Naive thymus-derived CD4-positive, alpha-beta T cell (primary cell): ENCODE results near the gene SLC44A4. TPM values are rescaled to one million over a fixed set of nuclear protein-coding genes. Genes with fewer than 3 reads are reported as not detected.
A peak's percentile ranks its signal among the peaks of the same experiment; 100 is the strongest.

Source experiments
- ATAC-seq: fragments of 150-1000 bp; cut with Tn5 transposase; 2 replicates; pipeline ENCODE4 v1.10.0; 2021; ENCODE audit warnings: mild to moderate bottlenecking, moderate library complexity
- CTCF ChIA-PET: fragments of 350-600 bp; sonication (Branson Sonifier 250); formaldehyde crosslinking; loops from one replicate; lab custom pipeline; 2021; ENCODE audit warnings: antibody characterized with exemption; lab: Charles Lee
- POLR2A ChIA-PET: fragments of 350-600 bp; sonication (Branson Sonifier 250); formaldehyde crosslinking; loops from one replicate; lab custom pipeline; 2021; ENCODE audit warnings: antibody characterized with exemption, inconsistent platforms; lab: Charles Lee
- DNase-seq, 9 donors: peaks; one replicate each; pipeline versions ENCODE4 v3.0.0 to v3.0.0-alpha.2; 2020 to 2022; ENCODE audit warnings: mixed read lengths in 1 of 9
- H3K27ac ChIP-seq: one replicate; pipeline ENCODE4 v1.7.0; 2013; ENCODE audit warnings: mild to moderate bottlenecking, low read depth, low read length, moderate library complexity
- H3K27me3 ChIP-seq, 2 donors: one replicate each; pipeline ENCODE4 v1.7.0; 2013; ENCODE audit warnings: low read length in 2 of 2, mild to moderate bottlenecking in 2 of 2, moderate library complexity in 2 of 2; ENCODE audit not compliant: control insufficient read depth in 2 of 2, insufficient read depth in 2 of 2
- H3K36me3 ChIP-seq, 3 experiments: 1 replicate in 2 of 3; 2 replicates in 1 of 3; pipeline ENCODE4 v1.7.0; 2013; ENCODE audit warnings: low read length in 3 of 3, mild to moderate bottlenecking in 3 of 3, moderate library complexity in 1 of 3; ENCODE audit not compliant: insufficient read depth in 3 of 3, control insufficient read depth in 2 of 3
- H3K4me1 ChIP-seq, 2 donors: one replicate each; pipeline ENCODE4 v1.7.0; 2013; ENCODE audit warnings: low read length in 2 of 2, mild to moderate bottlenecking in 2 of 2, moderate library complexity in 1 of 2; ENCODE audit not compliant: control insufficient read depth in 2 of 2, insufficient read depth in 2 of 2
- H3K4me3 ChIP-seq: 2 replicates; pipeline ENCODE4 v1.7.0; 2013; ENCODE audit warnings: mild to moderate bottlenecking, low read length
- H3K9me3 ChIP-seq, 3 experiments: 1 replicate in 2 of 3; 2 replicates in 1 of 3; pipeline ENCODE4 v1.7.0; 2013; ENCODE audit warnings: low read length in 3 of 3; ENCODE audit not compliant: control insufficient read depth in 2 of 3
- H3K27ac Mint-ChIP-seq, 9 donors: one replicate each; pipeline ENCODE4 v1.8.0; 2020 to 2022; ENCODE audit warnings: mixed read lengths in 9 of 9, mild to moderate bottlenecking in 8 of 9, moderate library complexity in 5 of 9, inconsistent platforms in 2 of 9
- H3K27me3 Mint-ChIP-seq, 5 donors: one replicate each; pipeline ENCODE4 v1.8.0; 2021 to 2022; ENCODE audit warnings: mixed read lengths in 5 of 5, mild to moderate bottlenecking in 1 of 5
- H3K36me3 Mint-ChIP-seq, 5 donors: one replicate each; pipeline ENCODE4 v1.8.0; 2020 to 2022; ENCODE audit warnings: mixed read lengths in 5 of 5, mild to moderate bottlenecking in 3 of 5, inconsistent platforms in 1 of 5
- H3K4me1 Mint-ChIP-seq, 7 donors: one replicate each; pipeline ENCODE4 v1.8.0; 2020 to 2022; ENCODE audit warnings: mixed read lengths in 7 of 7, mild to moderate bottlenecking in 3 of 7, inconsistent platforms in 1 of 7
- H3K4me3 Mint-ChIP-seq, 10 donors: one replicate each; pipeline ENCODE4 v1.8.0; 2020 to 2022; ENCODE audit warnings: mild to moderate bottlenecking in 10 of 10, mixed read lengths in 10 of 10, moderate library complexity in 6 of 10, inconsistent platforms in 2 of 10
- H3K9me3 Mint-ChIP-seq, 11 donors: one replicate each; pipeline ENCODE4 v1.8.0; 2020 to 2022; ENCODE audit warnings: mixed read lengths in 11 of 11, mild to moderate bottlenecking in 4 of 11, inconsistent platforms in 1 of 11, moderate library complexity in 1 of 11
- intact Hi-C, 2 donors: fragments of 100-400 bp; cut with micrococcal nuclease; formaldehyde crosslinking; loops; one replicate each; pipeline ENCODE4 v1.15.1; 2023
- polyA plus RNA-seq, 2 donors: library from polyadenylated mRNA; unstranded; fragments of 300-500 nt; fragmentation: Illumina TruSeq; gene quantifications; one replicate each; pipeline ENCODE4 v1.2.3, GENCODE V29; 2021
- total RNA-seq, 6 experiments: library from RNA in 5 of 6; stranded (reverse) in 5 of 6; gene quantifications; 1 replicate in 5 of 6; 2 replicates in 1 of 6; pipeline ENCODE4 v1.2.3 and lab custom pipeline; 2021 to 2026

The SLC44A4 gene
- total and polyA plus RNA-seq, 7 experiments from 2014 or later = not detected

- Mint-ChIP-seq H3K9me3 (no peaks in the 10 kb centered on the region), H3K27ac (peak within 1 kb of the TSS; percentile 86 to 93 (median 90)), H3K4me1 (peaks cover 7 to 44% (median 39%) of the 10 kb centered on the region in 7 donors), H3K36me3 (peaks cover 4 to 18% (median 5%) of the 10 kb centered on the region in 5 donors), H3K4me3 (peak within 1 kb of the TSS; percentile 85 to 96 (median 94)), H3K27me3 (no peaks in the 10 kb centered on the region)
- ChIA-PET CTCF (interaction anchor here (0.8 to 1.1 kb wide), 3 partner anchors 12 to 85 kb away, joined by 3 to 6 read pairs (median 4); partner anchors contain the start of gene HSPA1B), POLR2A (interaction anchor here (0.5 to 3.0 kb wide), 18 partner anchors 9 to 273 kb away, joined by 3 to 24 read pairs (median 5); partner anchors contain the start of genes ABHD16A, DDAH2, GPANK1 and HSPA1B)
- Histone ChIP-seq H3K4me1 (peaks cover 21 to 30% of the 10 kb centered on the region in 2 donors), H3K9me3 (no peaks in the 10 kb centered on the region), H3K27ac (peak within 1 kb of the TSS; percentile 78), H3K36me3 (peaks cover 0 to 19% (median 0%) of the 10 kb centered on the region in 3 experiments), H3K27me3 (no peaks in the 10 kb centered on the region), H3K4me3 (peak within 1 kb of the TSS; percentile 68)
- ATAC-seq (peak; percentile 43), DNase-seq (peak in 6 of 9 donors; percentile 32 to 81 (median 42))
- intact Hi-C loops = loop anchor here (2.0 kb wide), 4 partner anchors 18 to 76 kb away; partner anchors contain the start of gene VARS1 (in 1 of the 2)
These were observed 63.6 kb downstream of the SLC44A4 start, which contains the start of the genes HSPA1A and HSPA1L for GRCh38 chr6:31815025-31815838. HSPA1A (plus strand) TSS chr6:31815543; CDS start chr6:31815757, 214 bp downstream. HSPA1L (minus strand) TSS chr6:31815283; CDS start chr6:31811972, 3,311 bp downstream.

GRCh38 chr6:31814677-31815024 lies 64.1 kb downstream of the SLC44A4 start:
- peaks cover 0 to 22% (median 0%) of the 10 kb centered on the region in 3 experiments for H3K36me3 ChIP-seq
- Mint-ChIP-seq H3K27me3 (no peaks in the 10 kb centered on the region), H3K27ac (peak overlapping the region; percentile 86 to 93 (median 90)), H3K36me3 (peaks cover 4 to 20% (median 5%) of the 10 kb centered on the region in 5 donors), H3K4me3 (peak overlapping the region; percentile 85 to 96 (median 94)), H3K4me1 (peaks cover 7 to 43% (median 38%) of the 10 kb centered on the region in 7 donors), H3K9me3 (no peaks in the 10 kb centered on the region)
- peak overlapping the region; percentile 78 for H3K27ac ChIP-seq
- H3K4me1 ChIP-seq = peaks cover 17 to 27% of the 10 kb centered on the region in 2 donors
- POLR2A ChIA-PET = interaction anchor here (0.6 to 3.0 kb wide), 16 partner anchors 8 to 234 kb away, joined by 3 to 24 read pairs (median 6); partner anchors contain the start of genes ABHD16A, DDAH2, GPANK1 and HSPA1B
- intact Hi-C loops = loop anchor here (2.0 kb wide), 4 partner anchors 18 to 76 kb away; partner anchors contain the start of gene VARS1 (in 1 of the 2)
- no peaks in the 10 kb centered on the region for H3K27me3 ChIP-seq
- CTCF ChIA-PET = interaction anchor here (1.0 to 1.6 kb wide), 4 partner anchors 13 to 133 kb away, joined by 3 to 5 read pairs (median 4); partner anchors contain the start of genes HSPA1B, LY6G5C and VARS1
- H3K9me3 ChIP-seq = no peaks in the 10 kb centered on the region
- H3K4me3 ChIP-seq = peak overlapping the region; percentile 68
- DNase-seq = peak in 6 of 9 donors; percentile 41 to 75 (median 56)
- peak; percentile 71 for ATAC-seq

- intact Hi-C loops = no loop called here
- Histone ChIP-seq H3K4me1 (peaks cover 13 to 18% of the 10 kb centered on the region in 2 donors), H3K27me3 (no peaks in the 10 kb centered on the region), H3K9me3 (no peaks in the 10 kb centered on the region), H3K4me3 (no peak overlapping the region), H3K27ac (peak overlapping the region; percentile 55), H3K36me3 (peaks cover 0 to 22% (median 0%) of the 10 kb centered on the region in 3 experiments)
- H3K9me3 Mint-ChIP-seq = no peaks in the 10 kb centered on the region
- H3K27me3 Mint-ChIP-seq = no peaks in the 10 kb centered on the region
- peaks cover 4 to 19% (median 8%) of the 10 kb centered on the region in 5 donors for H3K36me3 Mint-ChIP-seq
- CTCF ChIA-PET = interaction anchor here (0.6 to 1.6 kb wide), 5 partner anchors 15 to 164 kb away, joined by 3 to 5 read pairs (median 3); partner anchors contain the start of genes LY6G5C and VARS1
- DNase-seq = no peak
- peaks cover 7 to 44% (median 33%) of the 10 kb centered on the region in 7 donors for H3K4me1 Mint-ChIP-seq
- ATAC-seq = no peak
- H3K27ac Mint-ChIP-seq = peak overlapping the region in 8 of 9 donors; percentile 63 to 90 (median 77)
- H3K4me3 Mint-ChIP-seq = peak overlapping the region in 9 of 10 donors; percentile 70 to 96 (median 94)
- POLR2A ChIA-PET = interaction anchor here (0.9 to 3.0 kb wide), 10 partner anchors 13 to 149 kb away, joined by 3 to 24 read pairs (median 4); partner anchors contain the start of genes ABHD16A, GPANK1, HSPA1B and LY6G6D
These were observed 65.3 kb downstream of the SLC44A4 start for GRCh38 chr6:31813465-31813849.

Other genes starting within 250 kb of the SLC44A4 start
Only the 30 nearest of the 35 such genes appear.
- 10 to 100 TPM; 12.8 to 35.1 (median 28.9) TPM for gene GPANK1, start 214.0 kb downstream of the SLC44A4 start, total RNA-seq
- 10 to 100 TPM; 24.0 to 27.2 TPM for gene GPANK1, start 214.0 kb downstream of the SLC44A4 start, polyA plus RNA-seq
- gene CSNK2B, start 212.9 kb downstream of the SLC44A4 start, total RNA-seq = 100 to 1,000 TPM; 101 to 215 (median 133) TPM
- gene CSNK2B, start 212.9 kb downstream of the SLC44A4 start, polyA plus RNA-seq = 100 to 1,000 TPM; 260 to 275 TPM
- gene LY6G5B, start 209.0 kb downstream of the SLC44A4 start, total RNA-seq = 10 to 100 TPM; 27.7 to 51.0 (median 42.9) TPM
- gene LY6G5B, start 209.0 kb downstream of the SLC44A4 start, polyA plus RNA-seq = not detected
- gene LY6G5C, start 197.9 kb downstream of the SLC44A4 start, total RNA-seq = 1 to 10 TPM; 2.4 to 4.3 (median 3.1) TPM
- gene LY6G5C, start 197.9 kb downstream of the SLC44A4 start, polyA plus RNA-seq = 10 to 100 TPM in 1 of 2 donors, 1 to 10 TPM in 1; 6.4 to 10.2 TPM
- gene ABHD16A, start 175.7 kb downstream of the SLC44A4 start, total RNA-seq = 10 to 100 TPM; 60.1 to 71.7 (median 65.2) TPM
- 10 to 100 TPM; 31.1 to 42.5 TPM for gene ABHD16A, start 175.7 kb downstream of the SLC44A4 start, polyA plus RNA-seq
- under 1 TPM in 1 of 5 experiments, not detected in 4; 0.56 TPM for gene LY6G6F, start 172.1 kb downstream of the SLC44A4 start, total RNA-seq
- gene LY6G6F, start 172.1 kb downstream of the SLC44A4 start, polyA plus RNA-seq = not detected
- not detected for gene LY6G6D, start 163.6 kb downstream of the SLC44A4 start, total RNA-seq
- not detected for gene LY6G6D, start 163.6 kb downstream of the SLC44A4 start, polyA plus RNA-seq
- 1 to 10 TPM in 1 of 5 experiments, not detected in 4; 1.2 TPM for gene LY6G6C, start 157.3 kb downstream of the SLC44A4 start, total RNA-seq
- not detected for gene LY6G6C, start 157.3 kb downstream of the SLC44A4 start, polyA plus RNA-seq
- 1 to 10 TPM in 1 of 5 experiments, under 1 TPM in 4; 0.12 to 4.7 (median 0.64) TPM for gene MPIG6B, start 155.6 kb downstream of the SLC44A4 start, total RNA-seq
- gene MPIG6B, start 155.6 kb downstream of the SLC44A4 start, polyA plus RNA-seq = 1 to 10 TPM in 1 of 2 donors, under 1 TPM in 1; 0.20 to 2.3 TPM
- 10 to 100 TPM in 2 of 5 experiments, 1 to 10 TPM in 3; 4.9 to 31.4 (median 7.1) TPM for gene DDAH2, start 149.7 kb downstream of the SLC44A4 start, total RNA-seq
- gene DDAH2, start 149.7 kb downstream of the SLC44A4 start, polyA plus RNA-seq = 10 to 100 TPM; 13.1 to 15.3 TPM
- 100 to 1,000 TPM in 2 of 5 experiments, 10 to 100 TPM in 3; 29.3 to 494 (median 58.2) TPM for gene CLIC1, start 142.5 kb downstream of the SLC44A4 start, total RNA-seq
- 100 to 1,000 TPM; 102 to 122 TPM for gene CLIC1, start 142.5 kb downstream of the SLC44A4 start, polyA plus RNA-seq
- gene MSH5, start 139.0 kb downstream of the SLC44A4 start, total RNA-seq = 10 to 100 TPM; 10.3 to 52.2 (median 11.4) TPM
- 1 to 10 TPM in 1 of 2 donors, under 1 TPM in 1; 0.51 to 2.6 TPM for gene MSH5, start 139.0 kb downstream of the SLC44A4 start, polyA plus RNA-seq
- gene SAPCD1, start 116.3 kb downstream of the SLC44A4 start, total RNA-seq = 10 to 100 TPM in 1 of 5 experiments, 1 to 10 TPM in 4; 2.3 to 11.1 (median 3.3) TPM
- not detected for gene SAPCD1, start 116.3 kb downstream of the SLC44A4 start, polyA plus RNA-seq
- gene VWA7, start 101.7 kb downstream of the SLC44A4 start, total RNA-seq = 1 to 10 TPM in 3 of 5 experiments, under 1 TPM in 2; 0.53 to 4.5 (median 1.1) TPM
- not detected for gene VWA7, start 101.7 kb downstream of the SLC44A4 start, polyA plus RNA-seq
- gene VARS1, start 83.2 kb downstream of the SLC44A4 start, total RNA-seq = 10 to 100 TPM; 34.3 to 84.2 (median 53.2) TPM
- 10 to 100 TPM; 32.2 to 44.8 TPM for gene VARS1, start 83.2 kb downstream of the SLC44A4 start, polyA plus RNA-seq
- 10 to 100 TPM; 22.9 to 94.5 (median 29.2) TPM for gene LSM2, start 72.0 kb downstream of the SLC44A4 start, total RNA-seq
- gene LSM2, start 72.0 kb downstream of the SLC44A4 start, polyA plus RNA-seq = 10 to 100 TPM; 58.9 to 67.9 TPM
- gene HSPA1L, start 63.7 kb downstream of the SLC44A4 start, total RNA-seq = 1 to 10 TPM; 3.3 to 5.5 (median 4.7) TPM
- gene HSPA1L, start 63.7 kb downstream of the SLC44A4 start, polyA plus RNA-seq = 1 to 10 TPM; 2.3 to 3.6 TPM
- 100 to 1,000 TPM in 1 of 5 experiments, 10 to 100 TPM in 3, 1 to 10 TPM in 1; 6.7 to 125 (median 30.3) TPM for gene HSPA1A, start 63.5 kb downstream of the SLC44A4 start, total RNA-seq
- gene HSPA1A, start 63.5 kb downstream of the SLC44A4 start, polyA plus RNA-seq = 10 to 100 TPM; 26.0 to 52.5 TPM
- 10 to 100 TPM in 4 of 5 experiments, 1 to 10 TPM in 1; 8.6 to 68.9 (median 28.9) TPM for gene HSPA1B, start 51.3 kb downstream of the SLC44A4 start, total RNA-seq
- 1 to 10 TPM; 2.8 to 3.6 TPM for gene HSPA1B, start 51.3 kb downstream of the SLC44A4 start, polyA plus RNA-seq
- 10 to 100 TPM; 18.6 to 35.0 (median 20.1) TPM for gene NEU1, start 16.2 kb downstream of the SLC44A4 start, total RNA-seq
- gene NEU1, start 16.2 kb downstream of the SLC44A4 start, polyA plus RNA-seq = 10 to 100 TPM; 13.6 to 19.9 TPM
- 10 to 100 TPM; 50.4 to 94.2 (median 71.6) TPM for gene EHMT2, start 18.7 kb upstream of the SLC44A4 start, total RNA-seq
- 10 to 100 TPM; 37.3 to 66.5 TPM for gene EHMT2, start 18.7 kb upstream of the SLC44A4 start, polyA plus RNA-seq
- gene ZBTB12, start 23.1 kb upstream of the SLC44A4 start, total RNA-seq = 1 to 10 TPM in 4 of 5 experiments, under 1 TPM in 1; 0.77 to 4.5 (median 2.5) TPM
- under 1 TPM in 1 of 2 donors, not detected in 1; 0.09 TPM for gene ZBTB12, start 23.1 kb upstream of the SLC44A4 start, polyA plus RNA-seq
- gene C2, start 48.7 kb upstream of the SLC44A4 start, total RNA-seq = 1 to 10 TPM in 4 of 5 experiments, under 1 TPM in 1; 0.89 to 8.2 (median 2.3) TPM
- under 1 TPM in 1 of 2 donors, not detected in 1; 0.10 TPM for gene C2, start 48.7 kb upstream of the SLC44A4 start, polyA plus RNA-seq
- gene CFB, start 67.1 kb upstream of the SLC44A4 start, total RNA-seq = 1 to 10 TPM in 2 of 5 experiments, under 1 TPM in 1, not detected in 2; 0.56 to 1.4 (median 1.1) TPM
- 1 to 10 TPM; 1.4 to 1.8 TPM for gene CFB, start 67.1 kb upstream of the SLC44A4 start, polyA plus RNA-seq
- 10 to 100 TPM; 47.5 to 71.7 (median 59.1) TPM for gene NELFE, start 80.0 kb upstream of the SLC44A4 start, total RNA-seq
- 10 to 100 TPM; 56.5 to 76.6 TPM for gene NELFE, start 80.0 kb upstream of the SLC44A4 start, polyA plus RNA-seq
- gene SKIC2, start 80.2 kb upstream of the SLC44A4 start, total RNA-seq = 100 to 1,000 TPM in 3 of 5 experiments, 10 to 100 TPM in 2; 85.6 to 139 (median 101) TPM
- 10 to 100 TPM; 20.1 to 23.5 TPM for gene SKIC2, start 80.2 kb upstream of the SLC44A4 start, polyA plus RNA-seq
- 10 to 100 TPM; 19.3 to 44.3 (median 35.0) TPM for gene DXO, start 93.1 kb upstream of the SLC44A4 start, total RNA-seq
- gene DXO, start 93.1 kb upstream of the SLC44A4 start, polyA plus RNA-seq = 10 to 100 TPM; 12.6 to 16.2 TPM
- 1 to 10 TPM; 3.2 to 9.0 (median 8.0) TPM for gene C4A, start 103.1 kb upstream of the SLC44A4 start, total RNA-seq
- not detected for gene C4A, start 103.1 kb upstream of the SLC44A4 start, polyA plus RNA-seq
- gene C4B, start 135.8 kb upstream of the SLC44A4 start, total RNA-seq = 1 to 10 TPM; 3.2 to 8.5 (median 8.0) TPM
- gene C4B, start 135.8 kb upstream of the SLC44A4 start, polyA plus RNA-seq = under 1 TPM in 1 of 2 donors, not detected in 1; 0.59 TPM
- 1 to 10 TPM in 1 of 5 experiments, under 1 TPM in 3, not detected in 1; 0.32 to 1.1 (median 0.44) TPM for gene CYP21A2, start 159.4 kb upstream of the SLC44A4 start, total RNA-seq
- not detected for gene CYP21A2, start 159.4 kb upstream of the SLC44A4 start, polyA plus RNA-seq